GM12864 (cell line): ENCODE data around the gene PNMT.

Experiments used
- DNase-seq: peaks from one replicate; pipeline ENCODE4 v3.0.0-alpha.2; 2011; ENCODE audit warnings: low read depth
- H3K4me3 ChIP-seq: 2 replicates; pipeline ENCODE4 v1.5.1; 2011; ENCODE audit warnings: mild to moderate bottlenecking, low read depth, low read length, control low read depth
- TF ChIP-seq, protein P1 (sequence below): IDR thresholded peaks from 2 replicates; pipeline ENCODE4 v1.5.1; 2011; ENCODE audit warnings: low read depth, mild to moderate bottlenecking, moderate library complexity, low read length, control low read depth, inconsistent platforms; ENCODE audit errors: missing control alignments

The PNMT gene

DNA sequence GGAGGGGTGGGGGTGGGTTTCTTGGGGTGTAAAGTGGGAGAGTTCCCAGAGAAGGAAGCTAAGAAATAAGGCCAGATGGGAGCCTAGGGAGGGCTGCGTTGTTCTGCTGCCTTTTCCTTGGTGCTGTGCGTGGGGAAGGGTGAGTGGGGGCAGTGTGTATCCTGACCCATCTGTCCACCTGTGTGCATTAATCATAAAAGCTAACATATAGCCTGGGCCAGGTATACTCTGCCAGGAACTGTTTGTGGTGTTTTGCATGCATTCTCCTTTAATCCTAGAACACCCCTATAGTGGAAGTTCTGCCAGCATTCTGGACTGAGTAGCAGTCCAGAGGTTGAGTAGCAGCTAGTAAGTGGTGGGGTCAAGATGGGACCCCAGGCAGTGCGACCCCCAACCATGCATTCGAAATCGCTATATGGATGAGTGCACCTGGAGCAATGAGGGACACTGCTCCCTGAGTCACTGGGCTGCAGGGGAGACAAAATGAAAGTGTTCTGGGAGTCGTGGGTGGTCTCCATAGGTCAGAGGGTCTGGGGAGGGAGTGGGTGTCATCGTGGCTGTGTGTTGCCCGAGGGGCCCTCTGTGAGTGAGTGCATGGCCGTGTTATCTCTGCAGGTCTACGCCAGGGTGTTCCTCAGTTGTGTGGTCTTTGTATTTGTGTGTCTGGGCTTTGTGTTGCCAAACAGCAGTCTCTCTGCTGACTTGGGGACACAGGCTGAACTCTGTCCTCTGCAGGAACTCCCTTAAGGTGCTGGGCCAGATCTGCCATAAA, 32.9 kb downstream of the PNMT start:
- no peak overlapping the region for H3K4me3 ChIP-seq
- DNase-seq: no peak
- TF ChIP-seq, protein P1, sequence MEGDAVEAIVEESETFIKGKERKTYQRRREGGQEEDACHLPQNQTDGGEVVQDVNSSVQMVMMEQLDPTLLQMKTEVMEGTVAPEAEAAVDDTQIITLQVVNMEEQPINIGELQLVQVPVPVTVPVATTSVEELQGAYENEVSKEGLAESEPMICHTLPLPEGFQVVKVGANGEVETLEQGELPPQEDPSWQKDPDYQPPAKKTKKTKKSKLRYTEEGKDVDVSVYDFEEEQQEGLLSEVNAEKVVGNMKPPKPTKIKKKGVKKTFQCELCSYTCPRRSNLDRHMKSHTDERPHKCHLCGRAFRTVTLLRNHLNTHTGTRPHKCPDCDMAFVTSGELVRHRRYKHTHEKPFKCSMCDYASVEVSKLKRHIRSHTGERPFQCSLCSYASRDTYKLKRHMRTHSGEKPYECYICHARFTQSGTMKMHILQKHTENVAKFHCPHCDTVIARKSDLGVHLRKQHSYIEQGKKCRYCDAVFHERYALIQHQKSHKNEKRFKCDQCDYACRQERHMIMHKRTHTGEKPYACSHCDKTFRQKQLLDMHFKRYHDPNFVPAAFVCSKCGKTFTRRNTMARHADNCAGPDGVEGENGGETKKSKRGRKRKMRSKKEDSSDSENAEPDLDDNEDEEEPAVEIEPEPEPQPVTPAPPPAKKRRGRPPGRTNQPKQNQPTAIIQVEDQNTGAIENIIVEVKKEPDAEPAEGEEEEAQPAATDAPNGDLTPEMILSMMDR: no peak

DNA sequence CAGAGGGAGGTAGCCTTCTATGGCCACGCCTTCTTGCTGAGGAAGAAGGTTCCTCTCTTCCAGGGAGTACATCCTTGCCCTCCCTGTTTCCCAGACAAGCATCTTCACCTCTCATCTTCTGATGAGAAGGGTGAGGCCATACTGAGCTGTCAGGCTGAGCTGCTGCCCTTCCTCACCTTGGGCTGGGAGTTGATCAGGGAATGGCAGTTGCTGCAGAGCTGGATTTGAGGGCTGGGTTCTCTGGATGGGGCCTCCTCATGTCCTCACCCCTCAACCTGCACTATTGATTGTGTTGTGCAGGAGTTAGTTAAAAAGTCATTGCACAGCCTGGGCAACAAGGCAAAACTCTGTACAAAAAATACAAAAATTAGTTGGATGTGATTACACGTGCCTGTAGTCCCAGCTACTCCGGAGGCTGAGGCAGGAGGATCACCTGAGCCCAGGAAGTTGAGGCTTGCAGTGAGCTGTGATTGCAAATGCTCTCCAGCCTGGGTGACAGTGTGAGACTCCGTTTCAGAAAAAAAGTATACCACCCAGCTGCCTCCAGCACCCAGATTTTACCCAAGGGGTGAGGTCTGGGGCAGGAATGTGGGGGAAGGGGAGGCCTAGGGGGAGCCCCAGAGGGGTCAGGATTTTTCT, 33.6 kb downstream of the PNMT start:
- TF ChIP-seq, protein P1: no peak
- no peak for DNase-seq
- no peak overlapping the region for H3K4me3 ChIP-seq

DNA sequence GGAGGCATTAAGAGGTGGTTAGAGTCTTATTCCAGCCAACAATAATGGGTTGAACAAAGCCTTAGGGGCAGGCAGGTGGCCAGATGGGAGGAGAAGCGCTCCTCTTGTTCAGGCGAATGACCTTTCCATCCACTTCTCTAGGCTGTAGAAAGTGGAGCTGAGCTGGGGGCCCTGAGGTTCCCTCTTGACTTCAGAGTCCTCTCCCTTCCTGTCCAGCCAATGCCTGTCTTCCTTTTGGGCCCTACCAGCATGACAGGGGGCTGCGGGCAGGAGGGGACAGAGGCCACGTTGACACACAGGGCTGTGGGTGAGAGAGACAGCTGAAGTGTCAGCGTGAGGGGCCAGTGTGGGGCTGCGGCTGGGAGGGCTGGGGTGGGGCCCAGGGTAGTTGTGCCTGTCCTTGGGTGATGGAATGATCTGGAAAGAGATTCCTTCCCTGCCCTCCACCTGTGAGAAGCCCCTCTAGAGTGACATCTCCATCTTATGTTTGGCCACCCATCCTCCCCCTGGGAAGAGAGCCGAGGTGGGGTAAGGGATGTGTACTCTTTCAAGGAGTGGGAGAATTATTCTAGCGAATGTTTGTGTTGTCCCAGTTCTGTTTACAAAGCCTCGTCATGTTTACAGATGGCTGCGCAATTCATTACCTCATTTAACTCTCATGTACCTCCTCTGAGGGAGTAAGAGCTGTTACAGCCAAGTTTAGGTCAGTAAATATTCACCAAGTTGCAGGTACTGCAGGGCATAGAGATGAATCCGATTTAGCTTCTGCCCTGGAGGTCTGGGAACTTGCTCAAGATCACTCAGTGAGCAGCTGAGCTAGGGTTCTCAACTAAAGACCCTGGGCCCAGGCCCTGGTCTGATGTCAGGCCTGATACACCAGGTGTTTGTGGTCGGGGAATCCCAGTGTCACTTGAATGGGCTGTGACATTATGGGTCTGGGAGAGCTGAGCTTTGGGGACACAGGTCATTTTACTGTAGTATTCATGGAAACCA, 34.9 kb downstream of the PNMT start:
- no peak overlapping the region for H3K4me3 ChIP-seq
- TF ChIP-seq, protein P1: no peak
- peak; percentile 16 for DNase-seq

DNA sequence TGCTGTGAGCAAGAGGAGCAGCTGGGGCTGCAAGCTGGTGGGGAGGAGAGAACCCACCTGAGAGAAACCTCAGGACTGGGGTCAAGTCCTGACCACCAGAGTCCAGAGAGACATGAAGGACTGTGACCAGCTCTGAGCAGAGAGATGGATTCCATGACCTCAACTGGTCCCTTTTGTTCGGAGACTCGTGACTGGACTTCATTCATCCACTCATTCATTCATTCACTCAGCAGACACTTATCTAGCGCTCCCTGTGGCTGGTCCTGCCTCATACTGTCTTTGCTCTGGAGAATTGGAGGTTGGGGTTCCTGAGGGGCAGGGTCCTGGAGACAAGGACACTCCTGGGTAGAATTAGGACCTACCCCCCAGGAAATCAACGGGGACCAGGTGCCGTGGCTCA, 35.7 kb downstream of the PNMT start:
- TF ChIP-seq, protein P1: no peak
- no peak overlapping the region for H3K4me3 ChIP-seq
- no peak for DNase-seq

DNA sequence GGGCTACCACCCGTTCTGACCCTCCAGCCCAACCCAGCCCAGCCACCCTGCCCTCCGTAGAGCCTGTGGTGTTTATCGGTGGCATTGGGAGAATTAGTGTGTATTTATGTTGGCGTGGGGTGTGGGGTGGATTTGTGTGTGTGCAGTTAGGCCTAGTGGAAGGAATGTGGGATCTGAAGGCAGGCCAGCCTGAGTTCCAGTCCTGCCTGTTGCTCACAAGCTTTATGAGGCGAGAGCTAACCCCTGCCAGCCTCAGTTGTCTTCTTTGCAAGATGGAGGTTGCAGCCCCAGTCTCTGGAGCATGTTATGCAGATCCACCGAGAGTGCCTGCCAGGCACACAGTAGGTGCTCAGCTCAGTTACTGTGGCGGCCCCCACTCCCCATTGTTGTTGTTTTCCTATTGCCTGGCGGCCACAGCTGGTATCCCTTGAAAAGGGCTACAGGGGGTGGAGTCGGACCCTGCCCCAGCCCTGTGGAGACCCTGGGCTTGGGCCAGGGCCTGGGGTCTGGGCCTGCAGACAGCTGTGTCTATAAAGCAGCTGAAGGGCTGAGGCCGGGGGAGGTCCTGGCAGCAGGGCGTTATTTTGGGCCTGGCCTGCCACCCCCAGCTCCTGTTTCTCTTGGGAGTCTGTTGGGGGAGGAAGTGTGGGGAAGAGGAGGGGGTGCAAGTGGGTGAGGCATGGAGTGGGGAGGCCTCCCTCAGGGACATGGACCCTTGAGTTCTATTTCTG, 36.7 kb downstream of the PNMT start:
- H3K4me3 ChIP-seq: no peak overlapping the region
- TF ChIP-seq, protein P1: no peak
- DNase-seq: no peak

DNA sequence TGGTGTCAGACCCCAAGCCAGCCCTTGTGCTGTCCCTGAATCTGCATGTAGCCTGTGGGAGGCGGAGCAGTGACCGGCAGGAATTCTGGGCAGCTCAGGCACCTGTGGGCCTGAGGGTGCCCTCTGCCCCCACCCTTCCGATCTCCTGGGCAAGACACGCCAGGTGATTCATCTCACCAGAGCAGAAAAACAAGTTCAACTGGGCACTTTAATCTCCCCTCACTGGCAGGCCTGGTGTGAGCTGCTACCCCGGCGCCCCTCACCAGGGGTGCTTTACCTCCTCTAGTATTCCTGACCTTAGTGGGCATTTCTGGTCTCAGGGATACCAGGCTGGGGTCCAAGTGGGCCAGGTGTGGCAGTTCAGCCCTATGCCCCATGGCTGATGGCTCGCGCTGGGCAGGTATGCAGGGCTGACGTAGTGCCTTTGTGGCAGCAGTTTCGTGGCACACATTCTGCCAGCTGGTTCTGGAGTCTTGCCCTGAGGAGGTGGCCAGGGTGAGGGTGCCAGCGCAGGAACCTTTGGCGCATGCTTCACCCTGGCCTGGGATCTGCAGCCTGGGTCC, 37.6 kb downstream of the PNMT start:
- no peak overlapping the region for H3K4me3 ChIP-seq
- TF ChIP-seq, protein P1: no peak
- DNase-seq: no peak
